ENCODE data around the gene EDC4.
"Not testable (repeated sequence)": the region's sequence is repeated elsewhere in the genome, so short reads cannot be mapped to it uniquely, and the experiment has no call there.

The EDC4 gene

DNA sequence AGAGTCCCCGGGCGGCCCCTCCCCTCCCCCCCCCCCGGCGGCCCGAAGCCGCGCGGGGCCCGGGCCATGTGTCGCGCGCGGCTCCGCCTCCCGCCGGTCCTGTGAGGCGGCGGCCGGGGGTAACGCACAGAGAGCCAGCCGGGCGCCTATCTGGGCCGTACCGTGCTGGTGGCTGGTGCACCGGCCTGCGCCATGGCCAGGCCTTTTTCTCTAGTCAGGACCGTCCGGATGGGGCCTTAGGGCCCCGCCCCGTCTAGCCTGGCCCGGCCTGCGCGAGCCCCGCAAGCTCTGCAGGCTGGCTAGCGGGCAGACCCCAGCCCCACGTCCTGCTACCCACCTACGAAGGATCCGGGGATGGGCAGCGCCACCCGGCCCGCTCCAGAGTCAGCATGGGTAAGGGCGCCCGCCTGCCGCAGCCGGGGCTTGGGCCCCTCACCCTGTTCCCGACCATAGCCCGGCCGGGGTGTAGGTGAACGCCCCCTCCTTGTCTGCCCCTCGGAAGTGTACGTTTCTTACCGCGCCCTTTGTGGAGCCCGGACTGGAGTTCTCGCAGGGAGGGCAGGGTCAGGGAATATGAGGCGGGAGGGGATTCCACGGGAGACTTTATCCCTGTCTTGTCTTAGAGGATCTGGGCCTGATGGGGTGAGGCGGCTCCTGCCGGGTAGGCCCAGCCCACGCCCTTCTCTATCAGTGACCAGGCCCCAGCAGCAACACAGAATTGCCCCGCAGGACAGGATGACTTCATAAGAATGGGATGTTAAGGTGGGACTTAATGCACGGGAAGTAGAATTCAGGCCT, 25.6 kb upstream of the EDC4 start, which contains the start of gene CENPT:
Gene CENPT (minus strand): TSS at position 630 of the 798 bp plus-strand sequence. CDS start 13,834 bp downstream, outside the sequence.
- DNase-seq: no peak

DNA sequence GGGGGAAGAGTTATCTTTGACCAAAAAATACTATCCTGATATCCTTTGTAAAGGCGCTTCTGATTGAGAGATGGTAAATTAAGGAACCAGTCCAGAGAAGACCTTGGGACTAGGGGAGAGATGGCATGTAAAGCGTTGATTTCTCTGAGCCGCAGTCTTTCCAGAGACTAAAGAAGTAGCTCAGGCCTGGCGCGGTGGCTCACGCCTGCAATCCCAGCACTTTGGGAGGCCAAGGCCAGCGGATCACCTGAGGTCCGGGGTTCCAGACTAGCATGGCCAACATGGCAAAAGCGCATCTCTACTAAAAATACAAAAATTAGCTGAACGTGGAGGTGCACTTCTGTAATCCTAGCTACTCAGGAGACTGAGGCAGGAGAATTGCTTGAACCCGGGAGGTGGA, 24.7 kb upstream of the EDC4 start:
- no peak for DNase-seq

DNA sequence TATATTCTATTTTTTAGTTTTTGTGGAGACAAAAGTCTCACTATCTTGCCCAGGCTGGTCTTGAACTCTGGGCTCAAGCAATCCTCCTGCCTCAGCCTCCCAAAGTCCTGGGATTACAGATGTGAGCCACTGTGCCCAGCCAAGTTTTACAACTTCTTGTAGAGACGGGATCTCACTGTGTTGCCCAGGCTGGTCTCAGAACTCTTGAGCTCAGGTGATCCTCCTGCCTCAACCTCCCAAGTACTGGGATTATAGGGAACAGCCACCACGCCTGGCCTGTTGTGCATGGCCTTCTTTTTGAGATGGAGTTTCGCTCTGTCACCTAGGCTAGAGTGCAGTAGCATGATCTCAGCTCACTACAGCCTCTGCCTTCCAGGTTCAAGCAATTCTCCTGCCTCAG, 19.2 kb upstream of the EDC4 start:
- DNase-seq: no peak

DNA sequence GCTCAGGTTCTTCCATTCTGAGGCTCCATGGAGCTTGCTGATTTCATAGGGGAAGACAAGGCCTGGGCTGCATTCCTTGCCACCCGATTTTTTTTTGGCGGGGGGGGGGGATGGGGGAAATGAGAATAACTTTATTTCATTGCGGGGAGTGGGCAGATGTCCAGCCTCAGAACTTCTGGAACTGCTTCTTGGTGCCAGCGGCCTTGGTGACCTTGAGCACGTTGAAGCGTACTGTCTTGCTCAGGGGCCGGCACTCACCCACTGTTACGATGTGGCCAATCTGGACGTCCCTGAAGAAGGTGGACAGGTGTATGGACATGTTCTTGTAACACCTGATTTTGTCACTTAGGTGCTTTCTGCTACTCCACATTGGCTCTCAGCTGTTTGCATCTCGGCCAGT, 17.1 kb upstream of the EDC4 start:
- no peak for DNase-seq

DNA sequence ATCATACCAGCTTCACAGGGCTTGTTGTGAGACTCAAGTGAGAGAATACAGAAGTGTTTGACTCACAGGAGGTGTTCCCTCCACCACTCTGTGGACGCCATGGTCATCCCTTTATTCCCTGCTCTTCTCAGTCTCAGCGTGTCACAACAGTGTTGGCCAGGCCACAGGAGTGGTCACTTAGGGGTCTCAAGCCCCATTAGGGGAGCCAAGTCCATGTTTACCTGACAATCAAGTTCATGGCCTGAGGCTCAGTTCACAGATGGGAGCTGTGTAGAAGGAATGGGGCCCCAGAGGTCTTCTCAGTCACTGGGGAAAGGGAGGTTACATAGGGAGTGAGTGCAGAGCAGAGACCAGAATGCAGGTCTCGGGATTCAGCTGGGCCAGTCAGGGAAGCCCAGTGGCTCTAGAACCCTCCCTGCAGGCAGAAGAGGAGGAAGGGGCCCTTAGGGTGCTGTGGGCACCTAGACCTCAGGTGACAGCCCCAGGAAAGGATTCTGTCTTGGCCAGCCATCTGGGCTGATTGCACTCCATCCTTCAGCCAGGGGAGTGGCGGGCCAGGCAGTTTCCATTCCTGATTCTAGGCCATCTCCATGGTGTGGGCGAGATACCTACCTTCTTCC, 15.8 kb upstream of the EDC4 start:
- no peak for DNase-seq

DNA sequence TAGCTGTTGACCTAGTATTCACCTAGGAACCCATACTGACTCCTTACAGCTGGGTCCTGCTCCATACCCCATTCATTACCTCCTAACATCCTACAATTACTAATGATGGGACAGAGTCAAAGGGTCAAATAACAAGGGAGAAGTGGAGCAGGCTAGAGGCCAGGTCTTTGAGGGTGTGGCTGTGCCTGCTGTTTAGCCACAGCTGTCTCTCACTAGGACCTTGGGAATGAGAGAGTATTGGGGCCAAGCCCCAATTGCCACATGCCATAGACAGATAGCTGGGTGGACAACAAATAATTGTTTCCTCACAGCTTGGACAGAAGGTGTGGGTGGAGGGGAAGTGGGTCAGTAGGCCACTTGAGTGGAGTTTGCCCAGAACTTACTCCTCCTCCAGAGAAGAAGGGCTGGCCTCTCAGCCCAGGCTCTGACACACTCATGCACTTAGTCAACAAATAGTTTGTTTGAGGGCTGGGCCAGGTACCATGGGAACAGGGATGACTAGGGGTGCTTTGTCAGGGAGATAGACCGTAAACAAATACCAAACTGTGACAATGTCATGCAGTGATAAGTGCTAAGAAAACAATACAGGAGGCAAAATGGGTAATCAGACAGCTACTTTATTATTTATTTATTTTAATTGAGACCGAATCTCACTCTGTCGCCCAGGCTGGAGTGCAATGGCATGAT, 15.2 kb upstream of the EDC4 start:
- peak; percentile 43 for DNase-seq

DNA sequence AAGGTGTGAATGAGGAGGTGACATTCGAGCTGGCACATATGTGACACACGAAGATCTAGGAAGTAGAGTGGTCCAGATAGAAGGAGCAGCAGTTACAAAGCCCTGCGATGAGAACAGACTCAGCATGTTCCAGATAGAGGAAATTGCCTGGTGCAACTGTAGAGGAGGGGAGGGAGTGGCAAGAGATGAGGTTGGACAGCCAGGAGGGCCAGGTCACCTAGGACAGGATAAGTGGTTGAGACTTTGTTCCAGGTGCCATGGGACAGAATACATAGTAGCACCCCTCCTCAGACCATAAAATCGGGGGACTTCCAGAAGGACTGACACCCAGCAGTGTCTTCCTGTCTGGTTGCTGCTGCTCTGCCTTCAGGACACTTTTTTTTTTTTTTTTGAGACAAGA, 14.4 kb upstream of the EDC4 start:
- no peak for DNase-seq

DNA sequence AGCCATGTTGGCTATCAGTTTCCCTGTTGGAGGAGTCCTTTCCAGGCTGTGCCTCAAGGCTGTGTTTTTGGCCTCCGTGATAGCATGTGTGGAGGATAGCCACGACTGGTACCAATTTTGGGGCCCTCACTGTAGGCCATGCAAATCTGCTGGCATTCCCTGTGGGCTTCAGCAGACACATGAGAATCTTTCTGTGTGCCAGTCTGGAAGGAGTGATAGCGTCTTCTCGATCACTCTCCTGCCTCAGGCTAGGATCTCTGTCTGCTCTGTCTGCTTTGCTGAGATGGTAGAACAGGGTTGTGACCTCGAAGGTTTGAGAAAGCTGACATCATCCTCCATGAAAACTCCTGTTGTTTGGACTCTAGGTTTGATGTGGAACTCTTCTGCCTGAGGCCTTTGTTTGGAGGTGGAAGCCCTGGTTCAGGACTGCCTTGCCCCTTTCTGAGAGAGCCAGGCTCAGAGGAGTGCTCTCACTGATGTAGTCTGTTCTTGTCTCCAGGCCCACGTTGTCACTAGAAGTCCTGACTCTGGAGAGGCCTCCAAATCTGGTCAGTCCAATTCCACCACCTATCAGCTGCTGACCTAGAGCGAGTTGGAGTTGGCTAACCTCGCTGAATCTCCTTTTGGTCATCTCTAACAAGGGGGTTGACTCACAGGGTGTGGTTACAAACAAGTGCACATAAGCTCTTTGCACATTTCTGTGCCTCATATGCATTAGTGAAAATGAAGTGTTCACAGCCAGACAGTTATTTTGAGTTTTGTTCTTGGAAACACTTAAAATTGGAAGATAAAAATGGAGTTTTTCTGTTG, 12.1 kb upstream of the EDC4 start:
- DNase-seq: no peak

DNA sequence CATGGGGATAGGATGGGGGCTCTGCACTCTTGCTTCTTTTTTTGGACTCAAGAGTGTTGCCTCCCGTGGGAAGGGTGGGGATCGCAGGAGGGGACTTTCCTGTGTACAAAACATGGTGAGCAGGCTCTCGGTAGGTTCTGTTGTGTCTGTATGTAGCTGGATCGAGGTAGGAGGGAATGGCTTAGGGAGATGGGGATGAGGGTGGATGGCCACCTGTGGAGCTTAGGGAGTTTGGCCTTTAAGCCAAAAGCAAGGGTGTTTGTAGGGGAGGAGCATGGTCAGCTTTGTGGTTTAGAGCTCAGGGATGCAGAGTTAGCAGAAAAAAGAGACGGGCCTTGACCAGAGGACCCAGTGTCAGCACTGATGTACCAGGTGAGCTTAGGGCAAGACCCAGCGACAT, 11.0 kb upstream of the EDC4 start:
- DNase-seq: no peak

DNA sequence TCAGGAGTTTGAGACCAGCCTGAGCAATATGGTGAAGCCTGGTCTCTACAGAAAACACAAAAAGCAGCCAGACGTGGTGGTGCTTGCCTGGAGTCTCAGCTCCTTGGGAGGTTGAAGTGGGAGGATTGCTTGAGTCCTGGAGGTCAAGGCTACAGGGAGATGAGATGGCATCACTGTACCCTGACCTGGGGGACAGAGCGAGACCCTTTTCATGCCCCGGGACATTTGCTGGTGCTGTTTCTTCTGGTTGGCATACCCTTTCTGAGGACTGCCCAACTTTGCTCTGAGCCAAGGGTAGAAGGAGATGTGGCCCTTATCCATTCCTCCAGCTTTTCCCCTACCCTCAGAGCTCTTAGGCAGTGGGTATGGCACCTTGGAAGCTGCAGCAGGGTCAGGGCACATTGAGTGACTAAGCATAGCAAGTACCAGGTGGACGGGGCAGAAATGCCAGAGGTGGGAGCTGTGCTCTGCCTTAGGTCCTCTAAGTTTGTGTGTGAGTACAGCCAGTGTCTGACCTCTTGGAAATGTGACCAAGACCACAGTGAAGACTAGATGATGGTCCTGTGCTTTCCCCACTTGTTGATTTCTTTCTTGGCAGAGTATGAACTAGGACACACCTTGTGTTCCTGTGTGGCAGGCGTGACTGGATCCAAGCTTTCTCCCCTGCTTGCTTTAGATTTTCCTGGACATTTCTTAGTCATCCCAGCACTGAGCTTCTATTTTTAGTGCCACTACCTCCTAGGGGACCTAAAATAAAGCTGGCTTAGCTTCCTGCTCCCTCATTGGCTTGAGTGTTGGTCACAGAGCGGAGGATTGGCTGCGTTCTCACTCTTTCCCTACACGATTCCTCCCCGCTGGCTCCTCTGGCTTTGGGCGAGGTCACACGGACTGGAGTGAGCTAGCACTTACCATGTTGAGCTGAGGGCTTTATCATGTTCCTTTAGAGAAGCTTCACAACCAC, 9.9 kb upstream of the EDC4 start:
- no peak for DNase-seq

DNA sequence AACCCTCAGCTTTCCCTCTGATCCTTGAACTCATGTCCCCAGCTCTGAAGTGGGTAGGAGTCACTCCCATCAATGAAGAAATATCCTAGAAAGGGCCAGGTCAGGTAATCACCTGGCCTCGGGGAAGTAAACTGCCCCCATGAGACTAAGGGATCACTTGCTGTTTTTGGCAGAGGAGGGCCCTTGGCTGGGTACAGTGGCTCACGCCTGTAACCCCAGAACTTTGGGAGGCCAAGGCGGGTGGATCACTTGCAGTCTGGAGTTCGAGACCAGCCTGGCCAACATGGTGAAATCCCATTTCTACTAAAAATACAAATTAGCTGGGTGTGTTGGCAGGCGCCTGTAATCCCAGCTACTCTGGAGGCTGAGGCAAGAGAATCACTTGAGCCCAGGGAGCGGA, 8.8 kb upstream of the EDC4 start:
- not testable (repeated sequence) for DNase-seq

DNA sequence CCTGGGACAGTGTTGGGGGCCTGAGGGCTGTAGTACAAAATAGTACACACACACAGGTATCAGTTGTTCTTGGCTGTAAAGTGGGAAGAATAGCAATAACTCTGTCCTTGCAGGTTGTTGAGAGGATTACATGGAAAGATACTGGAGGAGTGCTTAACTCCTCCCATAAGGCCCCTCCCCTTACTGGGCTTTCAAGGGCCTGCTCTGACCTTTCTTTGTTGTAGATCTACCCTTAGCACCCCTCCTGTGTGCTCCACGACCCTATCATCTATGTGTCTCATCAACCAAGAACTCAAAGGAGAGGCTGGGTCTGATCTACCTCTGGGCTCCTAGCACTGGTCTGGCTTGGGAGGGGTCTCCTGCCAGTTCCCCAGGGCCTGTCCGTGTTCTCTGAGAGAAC, 8.3 kb upstream of the EDC4 start:
- no peak for DNase-seq

DNA sequence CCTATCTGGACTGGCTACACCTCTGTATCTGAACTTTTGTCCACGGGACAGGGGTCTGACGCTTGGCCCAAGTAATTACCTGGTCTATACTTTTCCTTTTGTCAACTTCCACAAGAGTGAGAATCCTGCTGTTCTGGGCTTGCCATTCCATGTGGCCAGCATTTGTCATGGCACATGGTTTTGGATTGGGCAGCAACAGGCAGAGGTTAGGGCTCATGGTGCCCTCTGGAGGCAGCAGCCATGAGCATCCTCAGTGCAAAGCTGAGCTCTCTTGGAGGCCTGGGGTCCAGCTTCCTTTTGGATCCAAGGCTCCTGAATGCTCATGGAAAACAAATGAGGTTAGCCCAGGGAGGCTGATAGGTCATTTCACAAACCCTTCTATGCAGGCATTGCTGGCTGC, 7.5 kb upstream of the EDC4 start:
- DNase-seq: no peak

DNA sequence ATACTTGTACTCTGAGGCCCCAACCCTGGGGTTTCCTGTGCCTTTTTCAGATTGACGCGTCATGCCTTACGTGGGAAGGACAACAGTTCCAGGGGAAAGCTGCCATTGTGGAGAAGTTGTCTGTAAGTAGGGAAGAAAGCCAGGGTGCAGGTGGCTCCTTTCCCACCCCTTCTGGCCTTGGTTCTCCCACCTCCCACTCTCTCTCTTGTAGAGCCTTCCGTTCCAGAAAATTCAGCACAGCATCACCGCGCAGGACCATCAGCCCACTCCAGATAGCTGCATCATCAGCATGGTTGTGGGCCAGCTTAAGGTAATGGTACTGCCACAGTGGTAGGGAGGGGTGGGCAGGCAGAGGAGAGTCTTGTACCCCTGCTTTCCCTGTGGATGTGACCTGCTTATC, 4.6 kb upstream of the EDC4 start:
- no peak for DNase-seq

DNA sequence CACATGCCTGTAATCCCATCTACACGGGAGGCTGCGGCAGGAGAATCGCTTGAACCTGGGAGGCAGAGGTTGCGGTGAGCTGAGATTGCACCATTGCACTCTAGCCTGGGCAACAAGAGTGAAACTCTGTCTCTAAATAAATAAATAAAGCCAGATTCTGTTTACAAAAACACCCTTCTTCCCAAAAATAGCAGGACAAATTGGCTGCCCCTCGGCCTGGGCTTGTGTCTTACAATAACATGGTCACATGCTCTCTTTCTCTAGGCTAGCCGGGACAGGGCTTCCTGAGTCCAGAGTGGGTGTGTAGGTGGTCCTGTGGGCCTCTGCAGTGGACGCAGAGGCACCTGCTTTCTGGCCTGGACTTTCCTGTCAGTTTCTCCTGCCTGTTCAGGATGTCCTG, 3.2 kb upstream of the EDC4 start:
- DNase-seq: no peak

DNA sequence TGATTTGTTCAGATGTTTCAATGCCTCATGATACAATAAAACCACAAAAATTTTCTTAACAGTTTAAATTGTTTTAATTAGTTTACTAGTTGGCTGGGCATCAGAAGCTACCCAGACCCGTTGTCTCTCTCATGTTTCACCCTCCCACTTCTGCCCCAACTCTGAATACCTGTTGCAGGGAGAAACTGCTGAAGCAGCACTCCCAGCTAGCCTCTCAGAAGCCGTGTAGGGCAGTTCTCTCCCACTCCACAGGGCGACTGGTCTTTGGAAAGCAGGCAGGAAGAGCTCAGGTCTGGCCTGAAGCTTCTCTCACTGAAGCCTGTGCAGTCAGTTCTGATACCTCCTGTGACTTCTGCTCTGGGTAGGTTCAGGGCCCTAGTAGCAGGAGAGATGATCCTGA, 1.6 kb upstream of the EDC4 start:
- no peak for DNase-seq

DNA sequence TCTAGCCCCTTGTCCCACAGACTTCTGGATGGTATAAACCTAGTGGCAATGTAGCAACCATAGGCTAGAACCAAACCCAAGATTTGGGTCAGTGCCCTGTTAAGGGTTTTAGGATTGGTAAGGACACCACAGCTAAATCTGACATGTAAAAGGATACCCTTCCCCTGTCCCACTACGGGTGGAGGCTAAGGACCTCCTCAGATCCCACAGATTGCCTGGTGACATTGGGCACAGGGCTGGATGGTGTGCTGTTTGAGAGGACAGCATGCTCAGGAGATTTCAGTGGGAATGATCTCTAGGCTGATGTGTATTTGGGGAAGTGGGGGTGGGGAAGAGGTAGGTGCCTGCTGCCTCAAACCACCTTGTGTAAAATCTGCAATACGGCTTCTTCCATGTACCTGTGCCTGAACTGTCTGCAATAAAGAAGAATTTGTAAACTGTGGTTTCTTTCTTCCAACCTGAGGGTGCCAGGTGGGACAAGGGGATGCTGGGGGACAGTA, 671 bp upstream of the EDC4 start:
- DNase-seq: no peak

DNA sequence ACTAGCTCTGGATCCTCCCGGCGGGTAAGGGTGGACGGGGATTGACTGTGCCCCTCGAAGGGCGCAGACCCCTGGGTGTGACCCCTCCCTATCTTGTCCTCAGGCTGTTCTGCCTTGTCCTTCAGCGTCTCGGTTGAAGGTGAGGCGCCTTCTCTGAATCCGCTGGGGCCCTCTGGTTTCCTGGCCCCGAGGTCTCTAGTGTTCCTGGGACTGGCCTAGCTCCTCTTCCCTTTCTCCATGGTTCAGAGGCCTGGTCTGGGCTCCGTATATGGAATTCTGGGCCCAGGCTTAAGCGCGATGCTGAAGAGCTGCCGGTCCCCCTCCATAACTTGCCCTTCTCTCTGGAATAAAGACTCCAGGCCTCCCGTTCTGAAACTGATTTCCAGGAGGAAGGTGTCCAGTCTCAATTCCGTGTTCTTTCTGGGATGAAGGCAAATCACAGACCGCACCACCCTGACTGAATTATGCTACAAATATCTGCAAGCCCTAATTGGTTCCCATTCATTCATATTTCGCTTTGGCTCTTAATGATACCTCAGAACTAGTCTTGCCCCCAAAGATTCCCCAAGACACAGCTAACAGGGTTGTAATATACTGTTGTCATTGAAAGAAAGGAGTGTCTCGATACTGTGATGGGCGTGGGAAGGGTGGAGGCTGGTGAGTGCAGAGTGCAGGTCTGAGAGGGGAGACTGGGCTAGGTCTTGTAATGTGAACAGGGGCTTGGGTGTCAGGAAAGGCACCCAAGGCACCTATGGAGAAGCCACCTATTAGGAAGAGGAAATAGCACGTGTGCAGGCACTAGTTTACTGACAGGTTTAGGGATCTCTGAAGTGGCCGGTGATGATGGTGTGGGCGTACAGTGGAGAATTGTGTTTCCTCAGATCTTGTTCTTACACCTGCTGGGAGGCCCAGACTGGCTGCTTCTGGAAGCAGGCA, 851 bp downstream of the EDC4 start:
- DNase-seq: no peak

DNA sequence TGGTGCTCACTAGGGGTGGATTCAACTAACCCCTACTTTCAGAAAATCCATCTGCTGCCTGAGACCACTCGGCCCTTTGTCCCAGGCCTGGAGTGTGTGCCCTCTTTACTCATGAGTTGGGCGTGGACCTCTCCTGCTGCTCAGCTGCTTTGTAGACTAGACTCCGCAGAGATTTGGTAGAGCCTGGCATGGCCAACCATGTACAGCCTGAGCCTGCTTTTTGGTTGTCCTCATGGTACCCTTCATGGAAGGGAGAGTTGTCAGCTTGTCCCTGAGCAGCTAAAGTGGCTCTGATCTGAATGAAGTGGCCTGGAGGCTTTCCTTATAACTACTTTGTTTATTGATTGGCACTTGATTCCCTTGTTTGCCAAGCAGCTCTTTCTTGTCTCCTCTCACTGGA, 1.5 kb downstream of the EDC4 start:
- no peak for DNase-seq

DNA sequence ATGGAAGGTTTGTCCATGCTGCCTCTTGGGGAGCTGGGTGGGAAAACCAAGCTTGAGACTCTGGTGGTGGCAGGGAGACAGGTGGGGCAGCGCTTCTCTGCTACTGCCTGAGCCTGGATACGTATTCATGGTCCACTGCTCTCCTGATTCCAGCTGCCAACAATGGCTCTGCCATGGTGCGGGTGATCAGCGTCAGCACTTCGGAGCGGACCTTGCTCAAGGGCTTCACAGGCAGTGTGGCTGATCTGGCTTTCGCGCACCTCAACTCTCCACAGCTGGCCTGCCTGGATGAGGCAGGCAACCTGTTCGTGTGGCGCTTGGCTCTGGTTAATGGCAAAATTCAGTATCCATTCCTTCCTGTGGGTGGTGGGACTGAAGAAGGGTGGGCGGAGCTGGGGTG, 4.2 kb downstream of the EDC4 start:
- DNase-seq: no peak

DNA sequence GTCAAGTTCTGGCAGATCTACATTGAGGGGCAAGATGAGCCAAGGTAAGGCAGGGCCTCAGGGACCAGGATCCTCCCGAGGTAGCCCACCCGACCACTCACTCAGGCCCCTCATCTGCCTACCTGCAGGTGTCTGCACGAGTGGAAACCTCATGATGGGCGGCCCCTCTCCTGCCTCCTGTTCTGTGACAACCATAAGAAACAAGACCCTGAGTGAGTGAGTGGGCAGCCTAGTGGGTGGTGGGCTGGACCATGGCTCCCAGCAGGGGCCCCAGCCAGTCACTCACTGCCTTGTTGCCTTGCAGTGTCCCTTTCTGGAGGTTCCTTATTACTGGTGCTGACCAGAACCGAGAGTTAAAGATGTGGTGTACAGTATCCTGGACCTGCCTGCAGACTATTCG, 5.4 kb downstream of the EDC4 start:
- DNase-seq: no peak

Data from NCI-H2081 treated with DMSO at 0.1 percent for 48 hours (cell line).